B cell (primary cell): Measurements from ENCODE around the gene ADGRD2.

Experiments used
- CTCF ChIP-seq: fragments of 200-600 bp; IDR thresholded peaks from one replicate; pipeline ENCODE4 v1.8.0; 2022; ENCODE audit warnings: antibody characterized with exemption, mild to moderate bottlenecking
- EZH2 ChIP-seq: IDR thresholded peaks from 2 replicates; pipeline ENCODE4 v1.6.1; 2012; ENCODE audit warnings: borderline replicate concordance, low read depth, mild to moderate bottlenecking, moderate library complexity, low read length; ENCODE audit not compliant: insufficient read depth, poor library complexity, severe bottlenecking

GRCh38 chr9:124420991-124421543 is 29.2 kb upstream of the ADGRD2 start:
- TF ChIP-seq CTCF (no peak), EZH2 (no peak)
